IPS-15b (cell line): Measurements from ENCODE around the gene CCDC192.

Source experiments
- H3K27me3 ChIP-seq: one replicate; pipeline ENCODE4 v1.6.1; 2013; ENCODE audit warnings: low read length; ENCODE audit not compliant: control insufficient read depth, insufficient read depth
- H3K36me3 ChIP-seq: one replicate; pipeline ENCODE4 v1.6.1; 2013; ENCODE audit warnings: low read length; ENCODE audit not compliant: control insufficient read depth, insufficient read depth
- H3K4me1 ChIP-seq: one replicate; pipeline ENCODE4 v1.6.1; 2013; ENCODE audit warnings: mild to moderate bottlenecking, low read length; ENCODE audit not compliant: control insufficient read depth, insufficient read depth
- H3K4me3 ChIP-seq: one replicate; pipeline ENCODE4 v1.5.1; 2013; ENCODE audit warnings: low read depth, low read length
- H3K9ac ChIP-seq: one replicate; pipeline ENCODE4 v1.6.1; 2013; ENCODE audit warnings: low read depth, mild to moderate bottlenecking, low read length
- H3K9me3 ChIP-seq: one replicate; pipeline ENCODE4 v1.6.1; 2013; ENCODE audit warnings: mild to moderate bottlenecking, low read length; ENCODE audit not compliant: control insufficient read depth, insufficient read depth

CCDC192 gene

DNA sequence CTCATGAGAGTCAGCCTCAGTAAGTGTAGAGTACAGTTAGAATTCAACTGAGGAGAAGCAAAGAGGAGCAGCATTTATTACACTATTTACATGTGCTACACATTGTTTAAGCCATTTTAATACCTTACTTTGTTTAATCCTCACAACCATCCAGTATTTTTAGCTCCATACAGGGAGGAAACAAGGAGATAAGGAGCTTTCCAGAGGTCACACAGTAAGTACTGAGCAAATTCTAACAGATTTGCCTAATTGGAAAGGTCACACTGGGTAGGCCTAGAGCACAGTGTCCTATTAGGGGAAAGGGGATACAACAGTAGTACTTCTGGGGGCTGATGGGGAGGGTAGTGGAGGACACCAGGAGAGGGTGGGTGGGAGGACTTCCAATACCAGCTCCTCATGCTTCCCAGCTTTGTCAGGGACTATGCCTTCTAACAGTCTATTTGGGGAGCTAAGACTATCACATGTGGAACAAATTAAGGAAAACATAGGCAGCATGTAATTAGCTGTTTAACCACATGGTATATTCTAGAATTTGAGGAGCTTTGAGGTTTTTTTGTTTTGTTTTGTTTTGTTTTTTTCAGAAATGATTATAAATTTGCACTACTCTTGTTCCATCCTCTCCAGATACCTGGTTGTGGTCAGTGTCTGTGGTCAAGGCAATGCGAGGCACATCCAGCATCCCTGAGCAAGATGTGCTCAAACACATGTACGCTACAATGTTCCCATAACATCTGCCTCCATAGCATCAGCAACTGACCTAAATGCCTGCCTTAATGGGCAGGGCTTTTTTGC is 284.4 kb downstream of the CCDC192 start:
- Histone ChIP-seq H3K9me3 (no peaks in the 10 kb centered on the region), H3K4me1 (no peaks in the 10 kb centered on the region), H3K4me3 (no peak overlapping the region), H3K36me3 (no peaks in the 10 kb centered on the region), H3K27me3 (no peaks in the 10 kb centered on the region), H3K9ac (no peak overlapping the region)

DNA sequence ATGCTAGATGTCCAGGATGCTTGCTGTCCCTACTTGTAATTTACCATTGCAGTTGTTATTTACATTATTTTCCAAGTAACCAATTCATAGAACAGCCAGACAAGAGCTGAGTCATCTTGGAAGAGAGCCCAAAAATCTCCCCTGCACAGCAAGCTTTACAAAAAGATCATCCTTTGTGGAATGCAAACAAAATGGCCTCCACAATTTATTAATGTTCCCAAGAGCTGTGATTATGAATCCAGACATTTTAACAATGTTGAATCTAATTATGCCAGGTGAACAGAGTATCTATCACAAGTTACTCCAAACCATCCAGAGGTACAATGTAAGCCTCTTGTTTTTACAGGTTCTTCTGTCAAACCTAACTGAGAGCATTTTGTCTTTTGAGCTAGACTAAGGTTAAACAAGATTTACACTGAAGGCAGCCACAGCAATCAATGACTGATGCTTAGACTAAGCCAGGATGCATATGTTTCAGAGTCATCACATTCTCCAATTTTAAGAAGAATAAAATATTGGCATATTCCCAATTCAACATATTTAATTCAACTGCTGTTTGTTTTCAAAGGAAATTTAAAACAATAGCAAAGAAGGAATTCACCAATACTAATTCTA is 285.1 kb downstream of the CCDC192 start:
- no peaks in the 10 kb centered on the region for H3K27me3 ChIP-seq
- H3K36me3 ChIP-seq, result no peaks in the 10 kb centered on the region
- H3K4me3 ChIP-seq, result no peak overlapping the region
- no peak overlapping the region for H3K9ac ChIP-seq
- no peaks in the 10 kb centered on the region for H3K9me3 ChIP-seq
- H3K4me1 ChIP-seq, result no peaks in the 10 kb centered on the region
